Measurements from ENCODE around the gene TMC5. TPM values are rescaled to one million over a fixed set of nuclear protein-coding genes. Genes with fewer than 3 reads are reported as not detected.

TMC5 gene
- total RNA-seq, 4 donors from 2014 or later: 0.19 TPM; not detected in 3

- H3K4me1 ChIP-seq: no peaks in the 10 kb centered on the region
- DNase-seq (no peak), ATAC-seq (no peak)
- in situ Hi-C loops (cut with MboI; ENCODE audit: low sequenced_read_pairs in 4 of 4) (no loop called here), intact Hi-C loops (cut with DNase I; ENCODE audit: low total_unique reads) (no loop called here)
- no peak overlapping the region for H3K4me3 ChIP-seq
- no peaks in the 10 kb centered on the region for H3K27me3 ChIP-seq
- H3K36me3 ChIP-seq: no peaks in the 10 kb centered on the region
- no peaks in the 10 kb centered on the region for H3K9me3 ChIP-seq
- TF ChIP-seq, protein P1, sequence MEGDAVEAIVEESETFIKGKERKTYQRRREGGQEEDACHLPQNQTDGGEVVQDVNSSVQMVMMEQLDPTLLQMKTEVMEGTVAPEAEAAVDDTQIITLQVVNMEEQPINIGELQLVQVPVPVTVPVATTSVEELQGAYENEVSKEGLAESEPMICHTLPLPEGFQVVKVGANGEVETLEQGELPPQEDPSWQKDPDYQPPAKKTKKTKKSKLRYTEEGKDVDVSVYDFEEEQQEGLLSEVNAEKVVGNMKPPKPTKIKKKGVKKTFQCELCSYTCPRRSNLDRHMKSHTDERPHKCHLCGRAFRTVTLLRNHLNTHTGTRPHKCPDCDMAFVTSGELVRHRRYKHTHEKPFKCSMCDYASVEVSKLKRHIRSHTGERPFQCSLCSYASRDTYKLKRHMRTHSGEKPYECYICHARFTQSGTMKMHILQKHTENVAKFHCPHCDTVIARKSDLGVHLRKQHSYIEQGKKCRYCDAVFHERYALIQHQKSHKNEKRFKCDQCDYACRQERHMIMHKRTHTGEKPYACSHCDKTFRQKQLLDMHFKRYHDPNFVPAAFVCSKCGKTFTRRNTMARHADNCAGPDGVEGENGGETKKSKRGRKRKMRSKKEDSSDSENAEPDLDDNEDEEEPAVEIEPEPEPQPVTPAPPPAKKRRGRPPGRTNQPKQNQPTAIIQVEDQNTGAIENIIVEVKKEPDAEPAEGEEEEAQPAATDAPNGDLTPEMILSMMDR (IDR thresholded peaks at IDR 0.05 in 4 of 5, conservative IDR thresholded peaks at IDR 0.05 in 1 of 5): no peak
- no peak for TF ChIP-seq POLR2A (IDR thresholded peaks at IDR 0.05)
- H3K27ac ChIP-seq: no peak overlapping the region
Measured at GRCh38 chr16:19446300-19446846, 28.7 kb downstream of the TMC5 start.

DNA sequence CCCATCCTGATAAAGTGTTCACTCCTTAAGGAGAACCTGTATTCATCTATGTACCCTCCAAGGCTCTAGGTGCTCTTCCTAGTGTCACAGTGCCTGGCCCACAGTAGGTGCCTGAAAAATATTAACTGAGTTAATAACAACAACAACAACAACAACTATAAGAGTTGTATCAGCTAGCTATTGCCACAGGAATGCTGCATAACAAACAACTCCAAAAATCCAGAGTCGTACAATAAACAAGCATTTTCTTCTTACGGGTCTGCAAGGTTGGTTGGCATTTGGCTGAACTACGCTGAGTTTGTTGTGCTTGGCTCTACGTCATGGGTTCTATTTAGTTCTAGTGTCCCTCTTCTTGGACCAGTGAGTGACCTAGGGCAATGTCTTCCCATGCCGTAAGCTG, 29.2 kb downstream of the TMC5 start:
- DNase-seq: no peak
- Histone ChIP-seq H3K4me1 (no peaks in the 10 kb centered on the region), H3K36me3 (no peaks in the 10 kb centered on the region), H3K27me3 (no peaks in the 10 kb centered on the region), H3K9me3 (no peaks in the 10 kb centered on the region), H3K4me3 (no peak overlapping the region), H3K27ac (no peak overlapping the region)
- in situ Hi-C loops (cut with MboI; ENCODE audit: low sequenced_read_pairs in 4 of 4) (no loop called here), intact Hi-C loops (cut with DNase I; ENCODE audit: low total_unique reads) (no loop called here)
- TF ChIP-seq, protein P1 (IDR thresholded peaks at IDR 0.05 in 4 of 5, conservative IDR thresholded peaks at IDR 0.05 in 1 of 5): no peak
- TF ChIP-seq POLR2A (IDR thresholded peaks at IDR 0.05): no peak
- ATAC-seq: no peak

GRCh38 chr16:19450186-19450585, 32.5 kb downstream of the TMC5 start:
- Histone ChIP-seq H3K27me3 (no peaks in the 10 kb centered on the region), H3K27ac (no peak overlapping the region), H3K9me3 (no peaks in the 10 kb centered on the region), H3K4me3 (no peak overlapping the region), H3K4me1 (no peaks in the 10 kb centered on the region), H3K36me3 (no peaks in the 10 kb centered on the region)
- ATAC-seq: no peak
- intact Hi-C loops (cut with DNase I; ENCODE audit: low total_unique reads) (no loop called here), in situ Hi-C loops (cut with MboI; ENCODE audit: low sequenced_read_pairs in 4 of 4) (no loop called here)
- TF ChIP-seq, protein P1 (IDR thresholded peaks at IDR 0.05 in 4 of 5, conservative IDR thresholded peaks at IDR 0.05 in 1 of 5): no peak
- no peak for TF ChIP-seq POLR2A (IDR thresholded peaks at IDR 0.05)
- no peak for DNase-seq

- TF ChIP-seq, protein P1 (IDR thresholded peaks at IDR 0.05 in 4 of 5, conservative IDR thresholded peaks at IDR 0.05 in 1 of 5): no peak
- no peak for TF ChIP-seq POLR2A (IDR thresholded peaks at IDR 0.05)
- Histone ChIP-seq H3K4me1 (no peaks in the 10 kb centered on the region), H3K36me3 (no peaks in the 10 kb centered on the region), H3K27ac (no peak overlapping the region), H3K9me3 (no peaks in the 10 kb centered on the region), H3K4me3 (no peak overlapping the region), H3K27me3 (no peaks in the 10 kb centered on the region)
- intact Hi-C loops (cut with DNase I; ENCODE audit: low total_unique reads): no loop called here
- no peak for DNase-seq
- in situ Hi-C loops (cut with MboI; ENCODE audit: low sequenced_read_pairs in 4 of 4): no loop called here
- no peak for ATAC-seq
Measured at GRCh38 chr16:19458722-19459379, 41.2 kb downstream of the TMC5 start.

Data from gastrocnemius medialis (tissue), 4 donors.